Activated CD4-positive, alpha-beta T cell treated with anti-CD3 and anti-CD28 coated beads for 48 hours (primary cell): Measurements from ENCODE around the gene GOLGA8B.
"Not testable (repeated sequence)": the region's sequence is repeated elsewhere in the genome, so short reads cannot be mapped to it uniquely, and the experiment has no call there.

Source experiments
- DNase-seq: peaks from one replicate; pipeline ENCODE4 v3.0.0-alpha.2; 2020

Gene GOLGA8B

GRCh38 chr15:34583399-34584329 is at the start of gene GOLGA8B:
GOLGA8B (minus strand) TSS chr15:34583651; CDS start chr15:34535912, 47,739 bp downstream.
- DNase-seq: peak; percentile 82

- DNase-seq: not testable (repeated sequence)
These were observed 49.7 kb upstream of the GOLGA8B start for GRCh38 chr15:34633165-34633564.

- no peak for DNase-seq
These were observed 45.2 kb upstream of the GOLGA8B start for GRCh38 chr15:34628577-34629152.

GRCh38 chr15:34625007-34625406 is 41.6 kb upstream of the GOLGA8B start:
- DNase-seq: no peak

- no peak for DNase-seq
These were observed 38.2 kb upstream of the GOLGA8B start for GRCh38 chr15:34621675-34622074.

- no peak for DNase-seq
These were observed 37.4 kb upstream of the GOLGA8B start for GRCh38 chr15:34620814-34621213.

GRCh38 chr15:34620142-34620541 is 36.7 kb upstream of the GOLGA8B start:
- no peak for DNase-seq

GRCh38 chr15:34619151-34619550 is 35.7 kb upstream of the GOLGA8B start:
- no peak for DNase-seq

- DNase-seq: no peak
These were observed 34.6 kb upstream of the GOLGA8B start for GRCh38 chr15:34618073-34618472.

- peak; percentile 8 for DNase-seq
These were observed 33.2 kb upstream of the GOLGA8B start for GRCh38 chr15:34616613-34617012.

GRCh38 chr15:34613997-34614396 is 30.5 kb upstream of the GOLGA8B start:
- DNase-seq: no peak

GRCh38 chr15:34613301-34613700 is 29.9 kb upstream of the GOLGA8B start:
- no peak for DNase-seq

GRCh38 chr15:34610354-34610753 is 26.9 kb upstream of the GOLGA8B start:
- no peak for DNase-seq

- DNase-seq: peak; percentile 4
These were observed 25.9 kb upstream of the GOLGA8B start for GRCh38 chr15:34609102-34610057.

- no peak for DNase-seq
These were observed 25.1 kb upstream of the GOLGA8B start for GRCh38 chr15:34608517-34608916.

- no peak for DNase-seq
These were observed 24.4 kb upstream of the GOLGA8B start for GRCh38 chr15:34607832-34608231.

- DNase-seq: no peak
These were observed 23.1 kb upstream of the GOLGA8B start for GRCh38 chr15:34606545-34606944.

- no peak for DNase-seq
These were observed 22.7 kb upstream of the GOLGA8B start for GRCh38 chr15:34606131-34606530.

- no peak for DNase-seq
These were observed 19.6 kb upstream of the GOLGA8B start for GRCh38 chr15:34603095-34603494.

- no peak for DNase-seq
These were observed 17.5 kb upstream of the GOLGA8B start for GRCh38 chr15:34600923-34601322.

- no peak for DNase-seq
These were observed 15.5 kb upstream of the GOLGA8B start for GRCh38 chr15:34598799-34599585.

GRCh38 chr15:34597316-34597715 is 13.9 kb upstream of the GOLGA8B start:
- DNase-seq: no peak
